Stimulated activated CD4-positive, alpha-beta T cell treated with anti-CD3 and anti-CD28 coated beads, Interleukin-2, amount 100 ng/mL, for 48 hours (primary cell): ENCODE data around the gene ITGAX.

Experiments used
- DNase-seq, 2 donors: peaks; one replicate each; pipeline ENCODE4 v3.0.0-alpha.2; 2020

ITGAX gene

GRCh38 chr16:31350275-31351005 lies 4.5 kb upstream of the ITGAX start:
- DNase-seq = no peak

- no peak for DNase-seq
Observed at GRCh38 chr16:31351246-31351941, 3.6 kb upstream of the ITGAX start.

- peak in 1 of 2 donors; percentile 21 for DNase-seq
Observed at GRCh38 chr16:31351942-31352325, 3.0 kb upstream of the ITGAX start.

- no peak for DNase-seq
Observed at GRCh38 chr16:31352376-31353115, 2.4 kb upstream of the ITGAX start.

- DNase-seq = no peak
Observed at GRCh38 chr16:31355431-31356100, 590 bp downstream of the ITGAX start.

- DNase-seq = no peak
Observed at GRCh38 chr16:31356566-31357323, 1.8 kb downstream of the ITGAX start.

- no peak for DNase-seq
Observed at GRCh38 chr16:31357324-31358109, 2.5 kb downstream of the ITGAX start.

GRCh38 chr16:31360251-31360650 lies 5.3 kb downstream of the ITGAX start:
- no peak for DNase-seq

- DNase-seq = no peak
Observed at GRCh38 chr16:31361201-31362110, 6.5 kb downstream of the ITGAX start.

- no peak for DNase-seq
Observed at GRCh38 chr16:31362476-31363405, 7.8 kb downstream of the ITGAX start.

- DNase-seq = no peak
Observed at GRCh38 chr16:31363721-31364120, 8.7 kb downstream of the ITGAX start.

- no peak for DNase-seq
Observed at GRCh38 chr16:31364421-31364820, 9.4 kb downstream of the ITGAX start.

GRCh38 chr16:31365131-31365865 lies 10.3 kb downstream of the ITGAX start:
- DNase-seq = no peak

- DNase-seq = no peak
Observed at GRCh38 chr16:31367853-31368252, 12.9 kb downstream of the ITGAX start.

- DNase-seq = no peak
Observed at GRCh38 chr16:31371008-31371407, 16.0 kb downstream of the ITGAX start.

GRCh38 chr16:31371619-31372484 lies 16.9 kb downstream of the ITGAX start:
- DNase-seq = no peak

- no peak for DNase-seq
Observed at GRCh38 chr16:31373235-31373634, 18.3 kb downstream of the ITGAX start.

GRCh38 chr16:31375231-31375630 lies 20.3 kb downstream of the ITGAX start:
- no peak for DNase-seq
